Activated T-helper 9 cell treated with anti-CD3 and anti-CD28 coated beads, Interleukin-2, amount 50 U/mL, for 16 hours (primary cell): ENCODE results near the gene CNTNAP3.
"Not testable (repeated sequence)": the region's sequence is repeated elsewhere in the genome, so short reads cannot be mapped to it uniquely, and the experiment has no call there.

ENCODE experiments used
- DNase-seq: peaks from one replicate; pipeline ENCODE4 v3.0.0-alpha.2; 2020; ENCODE audit warnings: low read depth

The CNTNAP3 gene

DNA sequence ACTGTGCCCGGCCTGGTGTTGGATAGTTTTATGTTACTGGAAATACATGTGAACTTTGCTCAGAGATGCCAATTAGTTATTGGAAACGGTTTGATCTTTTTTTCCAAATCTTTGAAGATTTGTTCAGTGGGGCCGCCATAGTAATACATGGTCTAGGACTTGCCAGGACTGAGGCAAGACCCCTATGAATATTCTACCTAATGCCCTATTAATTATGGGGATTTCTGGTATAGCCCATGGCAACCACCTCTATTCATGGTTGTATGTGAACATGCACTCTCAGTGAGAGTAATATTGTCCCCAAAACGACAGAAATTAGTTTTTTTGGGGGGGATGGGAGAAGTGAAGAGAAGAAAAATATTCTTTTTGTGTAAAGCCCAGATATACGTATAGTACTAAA is 220.3 kb downstream of the CNTNAP3 start:
- DNase-seq = not testable (repeated sequence)

- DNase-seq = not testable (repeated sequence)
Observed at GRCh38 chr9:39062966-39063365, 225.0 kb downstream of the CNTNAP3 start.

- not testable (repeated sequence) for DNase-seq
Observed at GRCh38 chr9:39054453-39054852, 233.5 kb downstream of the CNTNAP3 start.

DNA sequence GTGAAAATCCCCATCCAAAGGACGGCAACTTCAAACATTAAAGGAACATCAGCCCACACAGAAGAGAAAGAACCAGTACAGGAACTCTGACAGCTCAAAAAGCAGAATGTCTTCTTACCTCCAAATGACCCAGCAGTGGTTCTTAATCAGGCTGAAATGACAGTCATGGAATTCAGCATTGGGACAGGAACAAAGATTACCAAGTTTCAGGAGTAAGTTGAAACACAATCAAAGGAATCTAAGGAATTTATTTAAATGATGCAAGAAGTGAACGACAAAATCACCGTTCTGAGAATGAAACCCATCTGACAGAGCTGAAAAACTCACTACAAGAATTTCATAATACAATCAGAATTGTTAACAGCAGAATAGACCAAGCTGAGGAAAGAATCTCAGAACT is 241.1 kb downstream of the CNTNAP3 start:
- not testable (repeated sequence) for DNase-seq

DNA sequence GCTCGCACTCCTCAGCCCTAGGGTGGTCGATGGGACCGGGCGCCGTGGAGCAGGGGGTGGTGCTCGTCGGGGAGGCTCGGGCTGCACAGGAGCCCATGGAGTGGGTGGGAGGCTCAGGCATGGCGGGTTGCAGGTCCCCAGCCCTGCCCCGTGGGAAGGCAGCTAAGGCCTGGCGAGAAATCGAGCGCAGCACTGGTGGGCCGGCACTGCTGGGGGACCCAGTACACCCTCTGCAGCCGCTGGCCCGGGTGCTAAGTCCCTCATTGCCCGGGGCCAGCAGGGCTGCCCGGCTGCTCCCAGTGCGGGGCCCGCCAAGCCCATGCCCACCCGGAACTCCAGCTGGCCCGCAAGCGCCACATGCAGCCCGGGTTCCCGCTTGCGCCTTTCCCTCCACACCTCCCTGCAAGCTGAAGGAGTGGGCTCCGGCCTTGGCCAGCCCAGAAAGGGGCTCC is 245.6 kb downstream of the CNTNAP3 start:
- not testable (repeated sequence) for DNase-seq

DNA sequence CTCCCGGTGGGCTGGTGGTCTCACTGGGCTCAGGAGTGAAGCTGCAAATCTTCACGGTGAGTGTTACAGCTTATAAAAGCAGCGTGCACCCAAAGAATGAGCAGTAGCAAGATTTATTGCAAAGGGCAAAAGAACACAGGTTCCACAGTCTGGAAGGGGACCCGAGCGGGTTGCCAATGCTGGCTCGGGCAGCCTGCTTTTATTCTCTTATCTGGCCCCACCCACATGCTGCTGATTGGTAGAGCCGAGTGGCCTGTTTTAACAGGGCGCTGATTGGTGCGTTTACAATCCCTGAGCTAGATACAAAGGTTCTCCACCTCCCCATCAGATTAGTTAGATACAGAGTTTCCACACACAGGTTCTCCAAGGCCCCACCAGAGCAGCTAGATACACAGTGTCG is 246.2 kb downstream of the CNTNAP3 start:
- not testable (repeated sequence) for DNase-seq

GRCh38 chr9:39039148-39039547 is 248.8 kb downstream of the CNTNAP3 start:
- not testable (repeated sequence) for DNase-seq

DNA sequence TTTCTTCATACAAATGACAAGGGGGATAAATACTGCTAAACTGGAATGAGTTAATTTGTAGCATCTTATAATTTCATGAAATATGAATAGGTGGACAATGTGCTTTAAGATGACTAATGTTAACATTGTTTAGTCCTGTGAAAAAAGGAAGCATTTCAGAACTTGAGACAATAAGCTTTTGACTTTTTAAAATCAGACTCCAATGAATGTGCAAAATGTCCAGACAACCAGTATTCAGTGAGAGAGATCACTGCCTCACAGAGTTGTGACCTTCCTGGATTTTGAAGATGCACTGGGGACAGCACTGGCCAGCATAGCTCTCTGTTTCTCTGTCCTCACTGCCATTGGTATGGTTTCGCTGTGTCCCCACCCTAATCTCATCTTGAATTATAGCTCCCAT is 249.7 kb downstream of the CNTNAP3 start:
- DNase-seq = not testable (repeated sequence)

DNA sequence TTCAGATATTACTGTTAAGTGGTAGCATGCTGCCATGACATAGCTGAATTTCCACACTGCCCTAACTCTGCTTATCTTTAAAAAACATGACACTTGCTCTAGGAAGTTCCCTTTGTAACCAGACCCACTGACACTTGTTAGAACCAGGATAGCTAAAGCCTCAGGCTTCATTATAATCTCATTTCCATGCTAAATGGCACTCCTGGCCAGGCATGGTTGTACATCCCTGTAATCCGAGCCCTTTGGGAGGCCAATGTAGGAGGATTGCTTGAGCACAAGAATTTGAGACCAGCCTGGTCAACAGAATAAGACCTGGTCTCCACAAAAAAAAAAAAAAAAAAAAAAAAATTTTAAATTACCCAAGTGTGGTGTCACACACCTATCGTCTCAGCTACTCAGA is 254.1 kb downstream of the CNTNAP3 start:
- DNase-seq = not testable (repeated sequence)

GRCh38 chr9:39030204-39031019 is 257.6 kb downstream of the CNTNAP3 start:
- DNase-seq = not testable (repeated sequence)

GRCh38 chr9:39028855-39029254 is 259.1 kb downstream of the CNTNAP3 start:
- not testable (repeated sequence) for DNase-seq

- not testable (repeated sequence) for DNase-seq
Observed at GRCh38 chr9:39028168-39028567, 259.8 kb downstream of the CNTNAP3 start.

GRCh38 chr9:39025911-39026588 is 261.9 kb downstream of the CNTNAP3 start:
- DNase-seq = not testable (repeated sequence)
